Smooth muscle cell (in vitro differentiated cells): ENCODE data around the gene GIT1. TPM values are rescaled to one million over a fixed set of nuclear protein-coding genes. Genes with fewer than 3 reads are reported as not detected.

Source experiments
- DNase-seq: peaks from one replicate; lab custom pipeline; 2025; ENCODE audit not compliant: unreplicated experiment; lab: John Stamatoyannopoulos, UW
- H2AFZ ChIP-seq: fragments of 200-600 bp; sonication (generic); 2 replicates; pipeline ENCODE4 v1.6.0; 2016; ENCODE audit warnings: antibody characterized with exemption, low read depth, mild to moderate bottlenecking
- H3F3A ChIP-seq: fragments of 200-600 bp; sonication (generic); 2 replicates; pipeline ENCODE4 v1.6.0; 2017; ENCODE audit warnings: antibody characterized with exemption, low read depth
- H3K27ac ChIP-seq: fragments of 200-600 bp; sonication (generic); 2 replicates; pipeline ENCODE4 v1.5.1; 2016; ENCODE audit warnings: low read depth, mild to moderate bottlenecking
- H3K27me3 ChIP-seq: fragments of 200-600 bp; sonication (generic); 2 replicates; pipeline ENCODE4 v1.6.1; 2016; ENCODE audit warnings: low read depth, mild to moderate bottlenecking
- H3K36me3 ChIP-seq: fragments of 200-600 bp; sonication (generic); 2 replicates; pipeline ENCODE4 v1.5.1; 2016; ENCODE audit warnings: low read depth
- H3K4me1 ChIP-seq: fragments of 200-600 bp; sonication (generic); 2 replicates; pipeline ENCODE4 v1.5.1; 2016; ENCODE audit warnings: low read depth
- H3K4me2 ChIP-seq: fragments of 200-600 bp; sonication (generic); 2 replicates; pipeline ENCODE4 v1.6.0; 2016; ENCODE audit warnings: mild to moderate bottlenecking
- H3K4me3 ChIP-seq: fragments of 200-600 bp; sonication (generic); 2 replicates; pipeline ENCODE4 v1.5.1; 2016; ENCODE audit warnings: mild to moderate bottlenecking
- H3K79me2 ChIP-seq: fragments of 200-600 bp; sonication (generic); 2 replicates; pipeline ENCODE4 v1.6.0; 2016; ENCODE audit warnings: low read depth, mild to moderate bottlenecking
- H3K9ac ChIP-seq: fragments of 200-600 bp; sonication (generic); 2 replicates; pipeline ENCODE4 v1.6.0; 2016; ENCODE audit warnings: low read depth
- H3K9me3 ChIP-seq: fragments of 200-600 bp; sonication (generic); replicated peaks from 2 replicates; pipeline ENCODE4 v1.5.1; 2016; ENCODE audit warnings: low read depth
- H4K20me1 ChIP-seq: fragments of 200-600 bp; sonication (generic); 2 replicates; pipeline ENCODE4 v1.6.0; 2016; ENCODE audit warnings: low read depth
- CTCF ChIP-seq: fragments of 200-600 bp; sonication (generic); IDR thresholded peaks from 2 replicates; pipeline ENCODE4 v1.5.1; 2017; ENCODE audit warnings: borderline replicate concordance, mild to moderate bottlenecking, antibody characterized with exemption; ENCODE audit not compliant: insufficient read depth, poor library complexity, severe bottlenecking
- WGBS: methylation state at CpG from one replicate; pipeline ENCODE4 v1.1.7; 2016; ENCODE audit warnings: low lambda C conversion rate; 5-methylcytosine and 5-hydroxymethylcytosine counted together
- polyA plus RNA-seq: library from polyadenylated mRNA; unstranded; fragments of >200 nt; fragmentation: Nextera tagmentation; extraction: Ambion mirVana; gene quantifications from 2 replicates; pipeline ENCODE4 v1.2.1, GENCODE V29; 2016
- total RNA-seq: library from RNA; depleted of rRNA; stranded (reverse); fragments of >200 nt; gene quantifications from 2 replicates; pipeline ENCODE4 v1.2.3, GENCODE V29; 2014

GIT1 gene
- total and polyA plus RNA-seq, 2 experiments from 2014 or later, result 17.6 to 23.0 TPM

GRCh38 chr17:29584452-29585079, 4.9 kb downstream of the GIT1 start:
- no peak overlapping the region for H2AFZ ChIP-seq
- H3K4me2 ChIP-seq, result no peak overlapping the region
- no peaks in the 10 kb centered on the region for H3F3A ChIP-seq
- H3K4me1 ChIP-seq, result peaks cover 29% of the 10 kb centered on the region
- no peak for DNase-seq
- TF ChIP-seq CTCF, result no peak
- H3K36me3 ChIP-seq, result no peaks in the 10 kb centered on the region
- H3K4me3 ChIP-seq, result no peak overlapping the region
- H3K27ac ChIP-seq, result no peak overlapping the region
- H3K79me2 ChIP-seq, result peaks cover 47% of the 10 kb centered on the region
- 74% methylated on average over 12 of the region's 12 CpGs for WGBS
- H3K9ac ChIP-seq, result no peak overlapping the region
- H3K27me3 ChIP-seq, result no peaks in the 10 kb centered on the region
- peaks cover 69% of the 10 kb centered on the region for H4K20me1 ChIP-seq
- H3K9me3 ChIP-seq, result no peaks in the 10 kb centered on the region

DNA sequence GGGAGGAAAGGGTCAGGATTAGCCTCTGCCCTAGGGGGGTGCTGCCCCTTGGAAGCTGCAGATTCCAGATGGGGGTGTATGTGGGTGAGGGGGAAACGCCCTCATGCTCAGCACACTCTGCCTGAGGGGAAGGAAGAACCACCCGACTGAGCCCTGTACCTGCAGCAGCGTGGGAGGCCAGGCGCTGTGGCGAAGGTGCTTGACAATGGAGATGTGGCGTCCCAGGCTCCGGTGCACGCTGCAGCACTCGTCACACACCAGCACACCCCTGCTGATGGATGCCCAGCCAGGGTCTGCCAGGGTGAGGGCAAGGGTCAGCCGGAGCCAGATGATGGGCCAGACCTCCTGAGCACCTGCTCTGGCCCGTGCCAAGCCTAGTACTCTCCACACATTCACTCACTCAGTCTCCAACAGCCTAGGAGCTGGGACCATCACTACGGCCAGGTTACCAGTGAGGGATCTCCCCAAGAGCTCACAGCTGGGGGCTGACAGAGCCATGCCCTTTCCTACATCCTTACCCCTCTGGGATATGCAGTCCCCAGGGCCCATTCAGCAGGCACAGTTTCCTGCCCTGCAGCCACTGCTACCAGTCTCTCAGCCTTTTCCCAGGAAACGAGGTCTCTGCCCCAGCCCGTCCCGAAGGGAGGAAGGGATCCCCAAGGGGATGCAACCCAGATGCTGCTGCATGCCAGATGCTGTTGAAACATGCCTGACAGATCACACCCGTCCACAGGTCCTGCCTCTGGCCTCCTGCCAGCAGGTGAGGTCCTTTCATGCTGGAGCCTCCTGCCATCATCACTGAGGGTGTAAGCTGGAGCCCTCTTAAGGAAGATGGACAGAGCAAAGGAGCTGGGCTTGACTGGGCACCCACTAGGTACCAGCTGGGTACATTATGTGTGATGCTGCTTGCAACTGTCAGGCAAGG, 5.9 kb downstream of the GIT1 start:
- no peak for DNase-seq
- H3K9me3 ChIP-seq, result no peaks in the 10 kb centered on the region
- H3K27ac ChIP-seq, result no peak overlapping the region
- H4K20me1 ChIP-seq, result peaks cover 64% of the 10 kb centered on the region
- peaks cover 29% of the 10 kb centered on the region for H3K4me1 ChIP-seq
- H3K4me2 ChIP-seq, result no peak overlapping the region
- 94% methylated on average over 16 of the region's 16 CpGs for WGBS
- no peak overlapping the region for H3K9ac ChIP-seq
- no peaks in the 10 kb centered on the region for H3F3A ChIP-seq
- peaks cover 44% of the 10 kb centered on the region for H3K79me2 ChIP-seq
- no peaks in the 10 kb centered on the region for H3K27me3 ChIP-seq
- no peak overlapping the region for H2AFZ ChIP-seq
- no peak for TF ChIP-seq CTCF
- H3K36me3 ChIP-seq, result no peaks in the 10 kb centered on the region
- no peak overlapping the region for H3K4me3 ChIP-seq

DNA sequence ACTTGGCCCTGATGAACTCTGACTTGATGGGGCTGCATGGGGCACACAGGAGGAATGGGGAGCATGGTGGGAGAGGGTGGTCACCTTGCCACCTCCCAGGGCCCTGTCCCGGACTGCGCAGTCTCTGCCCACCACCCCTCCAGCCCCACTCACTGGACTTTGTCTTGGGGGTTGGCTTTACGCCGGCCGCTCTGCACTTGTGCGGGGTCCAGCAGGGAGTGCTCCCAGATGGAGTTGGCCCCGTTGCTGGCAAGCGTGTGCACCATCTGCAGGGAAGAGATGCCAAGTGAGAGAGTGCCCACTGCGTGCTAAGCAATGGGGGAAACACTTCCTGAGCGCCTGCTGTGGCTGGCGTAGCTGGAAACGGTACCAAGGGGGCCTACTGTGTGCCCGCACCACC, 6.7 kb downstream of the GIT1 start:
- no peaks in the 10 kb centered on the region for H3F3A ChIP-seq
- peaks cover 56% of the 10 kb centered on the region for H4K20me1 ChIP-seq
- 97% methylated on average over 13 of the region's 13 CpGs for WGBS
- H3K4me1 ChIP-seq, result peaks cover 21% of the 10 kb centered on the region
- no peaks in the 10 kb centered on the region for H3K9me3 ChIP-seq
- H3K9ac ChIP-seq, result no peak overlapping the region
- no peaks in the 10 kb centered on the region for H3K27me3 ChIP-seq
- H3K36me3 ChIP-seq, result no peaks in the 10 kb centered on the region
- no peak overlapping the region for H3K4me2 ChIP-seq
- TF ChIP-seq CTCF, result no peak
- no peak overlapping the region for H3K27ac ChIP-seq
- no peak overlapping the region for H3K4me3 ChIP-seq
- no peak overlapping the region for H2AFZ ChIP-seq
- no peak for DNase-seq
- H3K79me2 ChIP-seq, result peaks cover 36% of the 10 kb centered on the region
